ENCODE results near the gene CCDC3.

GRCh38 chr10:13001887-13002212, 337 bp upstream of the CCDC3 start:
- TF ChIP-seq CTCF (IDR thresholded peaks at IDR 0.05; ENCODE audit: low read length), result no peak
- TF ChIP-seq EZH2 (IDR thresholded peaks at IDR 0.05; ENCODE audit: borderline replicate concordance, low read length), result no peak

Measured in OCI-LY1 (cell line).